Liver (tissue), 9 donors: ENCODE results near the gene PRR22. TPM values are rescaled to one million over a fixed set of nuclear protein-coding genes. Genes with fewer than 3 reads are reported as not detected.

Experiments
- DNase-seq: peaks from one replicate; pipeline ENCODE4 v3.0.0-alpha.2; 2017; ENCODE audit warnings: low spot score
- H3K27ac ChIP-seq, 2 donors: one replicate each; pipeline ENCODE4 v1.7.0; 2013; ENCODE audit warnings: inconsistent platforms in 2 of 2, low read length in 2 of 2, control low read depth in 1 of 2, low read depth in 1 of 2, mild to moderate bottlenecking in 1 of 2
- H3K27me3 ChIP-seq, 4 donors: one replicate each; pipeline versions ENCODE4 v1.6.1 to v1.7.0; 2013; ENCODE audit warnings: low read length in 3 of 4, inconsistent platforms in 1 of 4, mild to moderate bottlenecking in 1 of 4, moderate library complexity in 1 of 4; ENCODE audit not compliant: control insufficient read depth in 4 of 4, insufficient read depth in 4 of 4
- H3K36me3 ChIP-seq, 4 donors: one replicate each; pipeline versions ENCODE4 v1.6.1 to v1.7.0; 2013; ENCODE audit warnings: low read length in 3 of 4, mild to moderate bottlenecking in 3 of 4, low read depth in 1 of 4, moderate library complexity in 1 of 4; ENCODE audit not compliant: control insufficient read depth in 4 of 4, insufficient read depth in 3 of 4
- H3K4me1 ChIP-seq, 4 donors: one replicate each; pipeline versions ENCODE4 v1.6.1 to v1.7.0; 2013; ENCODE audit warnings: low read length in 3 of 4, mild to moderate bottlenecking in 3 of 4, moderate library complexity in 1 of 4; ENCODE audit not compliant: control insufficient read depth in 4 of 4, insufficient read depth in 4 of 4
- H3K4me3 ChIP-seq, 3 donors: one replicate each; pipeline versions ENCODE4 v1.6.1 to v1.7.0; 2013; ENCODE audit warnings: low read length in 3 of 3, control low read depth in 1 of 3, low read depth in 1 of 3, mild to moderate bottlenecking in 1 of 3
- H3K9ac ChIP-seq, 2 donors: one replicate each; pipeline ENCODE4 v1.7.0; 2013; ENCODE audit warnings: low read length in 2 of 2, mild to moderate bottlenecking in 2 of 2, moderate library complexity in 2 of 2, control low read depth in 1 of 2, low read depth in 1 of 2
- H3K9me3 ChIP-seq, 4 donors: one replicate each; pipeline versions ENCODE4 v1.6.1 to v1.7.0; 2013; ENCODE audit warnings: low read length in 3 of 4; ENCODE audit not compliant: control insufficient read depth in 4 of 4
- CTCF ChIP-seq: fragments of 150-350 bp; IDR thresholded peaks from 2 replicates; pipeline ENCODE4 v1.5.1; 2017; ENCODE audit warnings: improper control_type of control experiment, low read depth, low read length; ENCODE audit not compliant: missing input control
- EGR1 ChIP-seq, 2 donors: IDR thresholded peaks; 2 replicates each; pipeline ENCODE4 v1.6.1; 2016 to 2018; ENCODE audit warnings: antibody characterized with exemption in 2 of 2, low read depth in 2 of 2
- FOXA1 ChIP-seq: IDR thresholded peaks from 2 replicates; pipeline ENCODE4 v1.6.1; 2016; ENCODE audit warnings: antibody characterized with exemption
- FOXA2 ChIP-seq: IDR thresholded peaks from 2 replicates; pipeline ENCODE4 v1.6.1; 2016; ENCODE audit warnings: antibody characterized with exemption
- GABPA ChIP-seq, 2 donors: IDR thresholded peaks in 1 of 2; conservative IDR thresholded peaks in 1 of 2; 2 replicates each; pipeline ENCODE4 v1.6.1; 2016; ENCODE audit warnings: antibody characterized with exemption in 2 of 2, mild to moderate bottlenecking in 1 of 2, moderate library complexity in 1 of 2
- HNF4A ChIP-seq, 2 donors: conservative IDR thresholded peaks; 2 replicates each; pipeline ENCODE4 v1.6.1; 2016; ENCODE audit warnings: antibody characterized with exemption in 2 of 2, mild to moderate bottlenecking in 2 of 2
- HNF4G ChIP-seq: IDR thresholded peaks from 2 replicates; pipeline ENCODE4 v1.6.1; 2016; ENCODE audit warnings: antibody characterized with exemption
- JUND ChIP-seq, 2 donors: IDR thresholded peaks; 2 replicates each; pipeline ENCODE4 v1.6.1; 2016; ENCODE audit warnings: antibody characterized with exemption in 2 of 2
- MAX ChIP-seq: IDR thresholded peaks from 2 replicates; pipeline ENCODE4 v1.6.1; 2016; ENCODE audit warnings: antibody characterized with exemption
- NR2F2 ChIP-seq: IDR thresholded peaks from 2 replicates; pipeline ENCODE4 v1.6.1; 2016; ENCODE audit warnings: antibody characterized with exemption
- RAD21 ChIP-seq, 2 donors: IDR thresholded peaks; 2 replicates each; pipeline ENCODE4 v1.6.1; 2016; ENCODE audit warnings: antibody characterized with exemption in 2 of 2, mild to moderate bottlenecking in 2 of 2
- REST ChIP-seq: IDR thresholded peaks from 2 replicates; pipeline ENCODE4 v1.6.1; 2016; ENCODE audit warnings: antibody characterized with exemption, mild to moderate bottlenecking
- RXRA ChIP-seq, 2 donors: IDR thresholded peaks; 2 replicates each; pipeline ENCODE4 v1.6.1; 2017 to 2018; ENCODE audit warnings: antibody characterized with exemption in 2 of 2, mild to moderate bottlenecking in 1 of 2
- SP1 ChIP-seq: IDR thresholded peaks from 2 replicates; pipeline ENCODE4 v1.6.1; 2018; ENCODE audit warnings: antibody characterized with exemption, mild to moderate bottlenecking
- TAF1 ChIP-seq: conservative IDR thresholded peaks from 2 replicates; pipeline ENCODE4 v1.6.1; 2016; ENCODE audit warnings: antibody characterized with exemption, mild to moderate bottlenecking
- YY1 ChIP-seq: IDR thresholded peaks from 2 replicates; pipeline ENCODE4 v1.6.1; 2016; ENCODE audit warnings: antibody characterized with exemption, mild to moderate bottlenecking
- ZBTB33 ChIP-seq: IDR thresholded peaks from 2 replicates; pipeline ENCODE4 v1.6.1; 2016; ENCODE audit warnings: antibody characterized with exemption
- WGBS: extraction: QIAGEN DNeasy Blood & Tissue Kit; methylation state at CpG from one replicate; pipeline ENCODE4 v1.1.7; 2013; 5-methylcytosine and 5-hydroxymethylcytosine counted together
- polyA plus RNA-seq, 2 donors: library from polyadenylated mRNA; stranded (reverse) in 1 of 2; unstranded in 1 of 2; fragments of 200-250 nt in 1 of 2; fragments of >200 nt in 1 of 2; fragmentation: Nextera tagmentation in 1 of 2; extraction: Ambion mirVana in 1 of 2; gene quantifications; one replicate each; pipeline versions ENCODE4 v1.2.1 to v1.2.3, GENCODE V29; 2013 to 2015
- total RNA-seq, 2 donors: library from RNA; depleted of rRNA; stranded (reverse); fragments of >200 nt; gene quantifications; one replicate each; pipeline ENCODE4 v1.2.3, GENCODE V29; 2014
- donor health status: healthy.
- donor health status: healthy.
- donor health status: healthy.
- donor health status: healthy.
- donor health status: healthy.

Gene PRR22
- total and polyA plus RNA-seq, 4 donors, result 0.40 to 1.6 (median 0.63) TPM

- Histone ChIP-seq H3K36me3 (no peaks in the 10 kb centered on the region), H3K27me3 (no peaks in the 10 kb centered on the region), H3K9me3 (no peaks in the 10 kb centered on the region), H3K9ac (no peak overlapping the region), H3K27ac (no peak overlapping the region), H3K4me3 (no peak overlapping the region), H3K4me1 (no peaks in the 10 kb centered on the region)
- no peak for DNase-seq
- no peak for TF ChIP-seq NR2F2
- no peak for TF ChIP-seq GABPA (IDR thresholded peaks at IDR 0.05 in 1 of 2, conservative IDR thresholded peaks at IDR 0.05 in 1 of 2)
- no peak for TF ChIP-seq HNF4G
- WGBS, result 84% methylated on average over 19 of the region's 19 CpGs
These were observed 12.1 kb downstream of the PRR22 start for GRCh38 chr19:5772416-5772815.

GRCh38 chr19:5767949-5768348, 16.6 kb downstream of the PRR22 start:
- 93% methylated on average over 10 of the region's 10 CpGs for WGBS
- no peak for DNase-seq
- Histone ChIP-seq H3K27me3 (no peaks in the 10 kb centered on the region), H3K4me3 (no peak overlapping the region), H3K36me3 (no peaks in the 10 kb centered on the region), H3K27ac (no peak overlapping the region), H3K9me3 (no peaks in the 10 kb centered on the region), H3K4me1 (no peaks in the 10 kb centered on the region), H3K9ac (no peak overlapping the region)
- TF ChIP-seq MAX (no peak), YY1 (no peak), REST (no peak), EGR1 (IDR thresholded peaks at IDR 0.05; ENCODE audit: low read depth in 2 of 2) (no peak), FOXA2 (no peak), FOXA1 (no peak), ZBTB33 (no peak), CTCF (no peak), HNF4A (conservative IDR thresholded peaks at IDR 0.05) (no peak), SP1 (no peak), GABPA (IDR thresholded peaks at IDR 0.05 in 1 of 2, conservative IDR thresholded peaks at IDR 0.05 in 1 of 2) (no peak), RXRA (IDR thresholded peaks at IDR 0.05) (no peak), NR2F2 (no peak), JUND (IDR thresholded peaks at IDR 0.05) (no peak), HNF4G (no peak), RAD21 (IDR thresholded peaks at IDR 0.05) (no peak), TAF1 (no peak)
